Caco-2 (cell line): ENCODE data around the gene NCAPG. TPM values are rescaled to one million over a fixed set of nuclear protein-coding genes. Genes with fewer than 3 reads are reported as not detected.

Source experiments
- BruUV-seq: library from RNA; stranded (reverse); fragments of 400-500 nt; replicated peaks from 2 replicates; lab custom pipeline; 2021; lab: Mats Ljungman, UMichigan
- CTCF ChIA-PET: fragments of 300-600 bp; sonication (Branson Sonifier 250); formaldehyde crosslinking; loops from one replicate; lab custom pipeline; 2022; ENCODE audit warnings: antibody characterized with exemption; lab: Charles Lee
- POLR2A ChIA-PET: fragments of 300-600 bp; sonication (Branson Sonifier 250); formaldehyde crosslinking; loops from one replicate; lab custom pipeline; 2022; ENCODE audit warnings: antibody characterized with exemption; lab: Charles Lee
- DNase-seq, 2 experiments: peaks; one replicate each; pipeline versions ENCODE4 v3.0.0 to v3.0.0-alpha.2; 2020 to 2022
- H3K27me3 ChIP-seq: replicated peaks from 2 replicates; pipeline ENCODE4 v1.6.0; 2011; ENCODE audit warnings: low read length; ENCODE audit not compliant: control insufficient read depth, insufficient read depth
- H3K36me3 ChIP-seq: 2 replicates; pipeline ENCODE4 v1.5.1; 2011; ENCODE audit warnings: low read length; ENCODE audit not compliant: control insufficient read depth, insufficient read depth
- H3K4me1 ChIP-seq: fragments of 250-450 bp; sonication (Bioruptor Pico); 2 replicates; pipeline ENCODE4 v1.5.1; 2020; ENCODE audit warnings: mild to moderate bottlenecking
- H3K4me3 ChIP-seq: 2 replicates; pipeline ENCODE4 v1.5.1; 2011; ENCODE audit warnings: low read depth, mild to moderate bottlenecking, control low read depth, low read length
- H3K9me3 ChIP-seq: fragments of 250-450 bp; sonication (Bioruptor Pico); 2 replicates; pipeline ENCODE4 v1.5.1; 2020; ENCODE audit warnings: mild to moderate bottlenecking, moderate library complexity
- H3K27ac Mint-ChIP-seq: one replicate; pipeline ENCODE4 v1.8.0; 2022; ENCODE audit warnings: mixed read lengths; ENCODE audit not compliant: unreplicated experiment
- H3K27me3 Mint-ChIP-seq: one replicate; pipeline ENCODE4 v1.8.0; 2022; ENCODE audit warnings: mixed read lengths; ENCODE audit not compliant: insufficient read depth, unreplicated experiment
- H3K36me3 Mint-ChIP-seq: one replicate; pipeline ENCODE4 v1.8.0; 2022; ENCODE audit warnings: mild to moderate bottlenecking, mixed read lengths; ENCODE audit not compliant: insufficient read depth, unreplicated experiment
- H3K4me1 Mint-ChIP-seq: one replicate; pipeline ENCODE4 v1.8.0; 2022; ENCODE audit warnings: low read depth, mixed read lengths; ENCODE audit not compliant: unreplicated experiment
- H3K4me3 Mint-ChIP-seq: one replicate; pipeline ENCODE4 v1.8.0; 2022; ENCODE audit warnings: mild to moderate bottlenecking, moderate library complexity, mixed read lengths; ENCODE audit not compliant: unreplicated experiment
- H3K9me3 Mint-ChIP-seq: one replicate; pipeline ENCODE4 v1.8.0; 2022; ENCODE audit warnings: mixed read lengths; ENCODE audit not compliant: unreplicated experiment
- CTCF ChIP-seq, 2 experiments: fragments of 200-600 bp in 1 of 2; IDR thresholded peaks; 1 replicate in 1 of 2; 2 replicates in 1 of 2; pipeline versions ENCODE4 v1.5.1 to v1.8.0; 2011 to 2022; ENCODE audit warnings: antibody characterized with exemption in 1 of 2, control low read depth in 1 of 2, inconsistent platforms in 1 of 2, low read depth in 1 of 2, low read length in 1 of 2, mild to moderate bottlenecking in 1 of 2, moderate library complexity in 1 of 2; ENCODE audit not compliant: insufficient read depth in 1 of 2, severe bottlenecking in 1 of 2, unreplicated experiment in 1 of 2
- intact Hi-C: fragments of 100-400 bp; cut with micrococcal nuclease; formaldehyde crosslinking; loops from one replicate; pipeline ENCODE4 v1.10.0; 2022; ENCODE audit not compliant: unreplicated experiment
- total RNA-seq: library from RNA; stranded (reverse); gene quantifications from 2 replicates; pipeline ENCODE4 v1.2.3, GENCODE V29; 2022

Gene NCAPG
- total RNA-seq, 1 experiment from 2014 or later: 54.0 TPM

- no TSS peak for BruUV-seq
- ChIA-PET POLR2A (no interaction called here), CTCF (no interaction called here)
- no peaks in the 10 kb centered on the region for H3K4me1 ChIP-seq
- no peaks in the 10 kb centered on the region for H3K36me3 ChIP-seq
- H3K36me3 Mint-ChIP-seq: no peaks in the 10 kb centered on the region
- no peak overlapping the region for H3K4me3 ChIP-seq
- TF ChIP-seq CTCF (IDR thresholded peaks at IDR 0.05; ENCODE audit: insufficient read depth in 1 of 2, low read depth in 1 of 2, low read length in 1 of 2, severe bottlenecking in 1 of 2, unreplicated experiment in 1 of 2): no peak
- DNase-seq: no peak
- intact Hi-C loops: no loop called here
- H3K27ac Mint-ChIP-seq: no peak overlapping the region
- peaks cover under 1% of the 10 kb centered on the region for H3K9me3 Mint-ChIP-seq
- H3K27me3 Mint-ChIP-seq: no peaks in the 10 kb centered on the region
- H3K4me1 Mint-ChIP-seq: no peaks in the 10 kb centered on the region
- no peaks in the 10 kb centered on the region for H3K9me3 ChIP-seq
- H3K4me3 Mint-ChIP-seq: no peak overlapping the region
- H3K27me3 ChIP-seq: no peaks in the 10 kb centered on the region
Measured at GRCh38 chr4:17770845-17771244, 39.9 kb upstream of the NCAPG start.

GRCh38 chr4:17771284-17771908 lies 39.4 kb upstream of the NCAPG start:
- H3K27ac Mint-ChIP-seq: no peak overlapping the region
- ChIA-PET POLR2A (no interaction called here), CTCF (no interaction called here)
- H3K4me3 ChIP-seq: no peak overlapping the region
- no peaks in the 10 kb centered on the region for H3K9me3 ChIP-seq
- TF ChIP-seq CTCF (IDR thresholded peaks at IDR 0.05; ENCODE audit: insufficient read depth in 1 of 2, low read depth in 1 of 2, low read length in 1 of 2, severe bottlenecking in 1 of 2, unreplicated experiment in 1 of 2): no peak
- H3K36me3 Mint-ChIP-seq: no peaks in the 10 kb centered on the region
- no peaks in the 10 kb centered on the region for H3K9me3 Mint-ChIP-seq
- no peaks in the 10 kb centered on the region for H3K36me3 ChIP-seq
- no peak overlapping the region for H3K4me3 Mint-ChIP-seq
- intact Hi-C loops: no loop called here
- H3K27me3 ChIP-seq: no peaks in the 10 kb centered on the region
- BruUV-seq: no TSS peak
- H3K4me1 ChIP-seq: no peaks in the 10 kb centered on the region
- H3K27me3 Mint-ChIP-seq: no peaks in the 10 kb centered on the region
- no peaks in the 10 kb centered on the region for H3K4me1 Mint-ChIP-seq
- DNase-seq: no peak

GRCh38 chr4:17773135-17773698 lies 37.6 kb upstream of the NCAPG start:
- no peaks in the 10 kb centered on the region for H3K27me3 Mint-ChIP-seq
- DNase-seq: no peak
- no peak overlapping the region for H3K4me3 ChIP-seq
- no peaks in the 10 kb centered on the region for H3K36me3 ChIP-seq
- BruUV-seq: no TSS peak
- no peaks in the 10 kb centered on the region for H3K36me3 Mint-ChIP-seq
- H3K4me3 Mint-ChIP-seq: no peak overlapping the region
- no peaks in the 10 kb centered on the region for H3K9me3 ChIP-seq
- no peak overlapping the region for H3K27ac Mint-ChIP-seq
- no peaks in the 10 kb centered on the region for H3K4me1 Mint-ChIP-seq
- H3K27me3 ChIP-seq: no peaks in the 10 kb centered on the region
- no peaks in the 10 kb centered on the region for H3K9me3 Mint-ChIP-seq
- intact Hi-C loops: no loop called here
- H3K4me1 ChIP-seq: no peaks in the 10 kb centered on the region
- POLR2A ChIA-PET: no interaction called here
- TF ChIP-seq CTCF (IDR thresholded peaks at IDR 0.05; ENCODE audit: insufficient read depth in 1 of 2, low read depth in 1 of 2, low read length in 1 of 2, severe bottlenecking in 1 of 2, unreplicated experiment in 1 of 2): no peak
- CTCF ChIA-PET: no interaction called here
